Gastroesophageal sphincter (tissue), 3 donors: ENCODE results near the gene NUP98.

Experiments used
- CTCF ChIP-seq, 4 experiments: fragments of 200-600 bp in 2 of 4; fragments of 450-650 bp in 2 of 4; sonication (generic) in 1 of 4; IDR thresholded peaks; one replicate each; pipeline ENCODE4 v1.5.1; 2017 to 2019; ENCODE audit warnings: antibody characterized with exemption in 4 of 4, mild to moderate bottlenecking in 2 of 4, moderate library complexity in 2 of 4
- EP300 ChIP-seq: sonication (generic); formaldehyde crosslinking; IDR thresholded peaks from one replicate; pipeline ENCODE4 v1.6.1; 2017; ENCODE audit warnings: antibody characterized with exemption, mild to moderate bottlenecking
- POLR2A ChIP-seq, 2 donors: fragments of 450-650 bp; IDR thresholded peaks; one replicate each; pipeline ENCODE4 v1.6.1; 2017; ENCODE audit warnings: antibody characterized with exemption in 2 of 2, mild to moderate bottlenecking in 2 of 2, moderate library complexity in 1 of 2
- POLR2AphosphoS5 ChIP-seq: sonication (generic); formaldehyde crosslinking; IDR thresholded peaks from one replicate; pipeline ENCODE4 v1.6.1; 2017; ENCODE audit warnings: antibody characterized with exemption

- TF ChIP-seq POLR2A (IDR thresholded peaks at IDR 0.05) (no peak), CTCF (IDR thresholded peaks at IDR 0.05) (no peak), EP300 (no peak), POLR2AphosphoS5 (no peak)
Observed at GRCh38 chr11:3667149-3668035, 130.0 kb downstream of the NUP98 start.
